Measurements from ENCODE around the gene TMEM100.

Gene TMEM100

GRCh38 chr17:55731586-55732250, 9.1 kb upstream of the TMEM100 start:
- Mint-ChIP-seq H3K4me1 (peaks cover 12% of the 10 kb centered on the region), H3K4me3 (no peak overlapping the region), H3K27ac (no peak overlapping the region), H3K36me3 (no peaks in the 10 kb centered on the region), H3K9me3 (no peaks in the 10 kb centered on the region)
- ATAC-seq, result no peak
- DNase-seq (ENCODE audit: low spot score in 2 of 2), result no peak

DNA sequence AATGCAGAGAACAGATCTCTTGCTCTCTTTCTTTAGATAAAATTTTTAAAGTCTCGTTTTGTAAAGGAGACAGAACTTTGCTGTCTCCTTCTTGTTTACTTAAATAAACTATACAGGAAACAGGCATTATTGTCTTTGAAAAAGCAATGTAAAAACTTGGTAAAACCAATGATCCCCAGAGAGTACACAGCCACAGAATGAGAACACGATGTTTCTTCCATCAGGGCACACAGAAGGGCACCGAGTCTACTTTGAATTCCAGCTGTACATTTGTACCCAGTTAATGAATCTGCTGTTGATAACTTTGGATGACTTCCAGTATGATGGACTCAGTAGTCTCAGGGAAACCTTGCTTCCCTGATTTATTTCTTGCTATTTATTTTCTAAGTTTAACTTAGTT, 8.1 kb upstream of the TMEM100 start:
- no peak for ATAC-seq
- H3K9me3 Mint-ChIP-seq, result no peaks in the 10 kb centered on the region
- H3K27ac Mint-ChIP-seq, result no peak overlapping the region
- no peak overlapping the region for H3K4me3 Mint-ChIP-seq
- H3K36me3 Mint-ChIP-seq, result no peaks in the 10 kb centered on the region
- peaks cover 12% of the 10 kb centered on the region for H3K4me1 Mint-ChIP-seq
- no peak for DNase-seq (ENCODE audit: low spot score in 2 of 2)

GRCh38 chr17:55730380-55730779, 7.7 kb upstream of the TMEM100 start:
- Mint-ChIP-seq H3K4me1 (peaks cover 12% of the 10 kb centered on the region), H3K9me3 (no peaks in the 10 kb centered on the region), H3K27ac (no peak overlapping the region), H3K4me3 (no peak overlapping the region), H3K36me3 (no peaks in the 10 kb centered on the region)
- DNase-seq (ENCODE audit: low spot score in 2 of 2) (no peak), ATAC-seq (no peak)

DNA sequence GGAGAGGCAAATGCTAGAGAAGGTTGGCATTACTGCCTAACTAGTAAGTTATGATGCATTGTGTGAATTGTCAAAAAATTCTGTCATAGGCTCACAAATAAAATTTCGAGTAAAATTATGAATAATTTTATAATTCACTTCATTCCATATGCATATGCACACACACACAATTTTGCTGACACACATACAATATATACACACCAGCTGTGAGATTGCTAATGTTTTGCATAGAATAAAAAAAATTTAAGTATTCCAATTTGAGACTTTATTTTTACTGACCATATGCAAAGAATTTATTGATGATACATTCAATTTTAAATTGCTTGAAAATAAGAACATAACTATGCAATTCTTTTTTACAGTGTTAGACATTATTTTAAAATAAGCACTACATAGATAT, 6.8 kb upstream of the TMEM100 start:
- DNase-seq (ENCODE audit: low spot score in 2 of 2) (no peak), ATAC-seq (no peak)
- H3K4me3 Mint-ChIP-seq, result no peak overlapping the region
- H3K4me1 Mint-ChIP-seq, result peaks cover 10% of the 10 kb centered on the region
- H3K27ac Mint-ChIP-seq, result no peak overlapping the region
- no peaks in the 10 kb centered on the region for H3K9me3 Mint-ChIP-seq
- H3K36me3 Mint-ChIP-seq, result no peaks in the 10 kb centered on the region

GRCh38 chr17:55728833-55729232, 6.2 kb upstream of the TMEM100 start:
- no peak for ATAC-seq
- Mint-ChIP-seq H3K36me3 (no peaks in the 10 kb centered on the region), H3K9me3 (no peaks in the 10 kb centered on the region), H3K4me1 (peaks cover 3% of the 10 kb centered on the region), H3K27ac (no peak overlapping the region), H3K4me3 (no peak overlapping the region)
- no peak for DNase-seq (ENCODE audit: low spot score in 2 of 2)

DNA sequence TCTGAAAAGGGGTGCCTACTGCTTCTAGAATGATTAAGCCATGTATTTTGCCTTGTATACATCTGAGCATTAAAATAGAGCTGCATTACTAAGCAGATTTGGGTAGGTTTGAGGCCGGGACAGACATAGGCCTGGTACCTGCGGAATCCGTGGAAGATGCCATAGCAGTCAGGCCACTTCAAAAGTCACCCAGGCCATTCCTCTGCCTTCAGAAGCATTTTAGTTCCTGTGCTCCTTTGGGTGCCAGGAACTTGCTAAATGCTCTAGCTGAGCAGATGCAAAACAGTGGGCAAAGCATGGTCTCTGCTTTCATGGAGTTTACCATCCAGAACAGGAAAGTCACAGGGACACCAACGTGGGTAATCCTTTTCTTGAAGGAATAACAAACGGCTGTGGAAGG, 5.7 kb upstream of the TMEM100 start:
- Mint-ChIP-seq H3K4me3 (no peak overlapping the region), H3K4me1 (no peaks in the 10 kb centered on the region), H3K9me3 (no peaks in the 10 kb centered on the region), H3K27ac (no peak overlapping the region), H3K36me3 (no peaks in the 10 kb centered on the region)
- no peak for DNase-seq (ENCODE audit: low spot score in 2 of 2)
- ATAC-seq, result no peak

DNA sequence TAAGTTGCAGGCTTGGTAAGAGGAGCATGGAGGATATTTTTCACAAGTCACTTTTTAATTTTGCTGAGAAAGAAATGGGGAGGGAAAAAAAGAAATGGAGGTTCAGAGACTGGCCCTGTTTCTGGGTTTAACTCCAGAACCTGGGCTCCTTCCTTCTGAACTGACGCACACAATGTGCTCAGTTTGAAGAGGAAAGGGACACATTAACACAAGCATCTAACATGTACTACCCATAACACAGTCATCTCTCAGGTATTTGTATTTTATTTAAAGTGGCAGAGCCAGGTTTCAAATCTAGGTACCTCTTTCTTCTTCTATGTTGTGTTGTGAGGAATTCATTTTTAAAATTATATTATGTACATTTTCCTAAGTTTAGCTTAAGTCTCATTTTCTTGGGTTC, 5.3 kb upstream of the TMEM100 start:
- no peaks in the 10 kb centered on the region for H3K9me3 Mint-ChIP-seq
- no peaks in the 10 kb centered on the region for H3K36me3 Mint-ChIP-seq
- H3K4me3 Mint-ChIP-seq, result no peak overlapping the region
- H3K27ac Mint-ChIP-seq, result no peak overlapping the region
- ATAC-seq (no peak), DNase-seq (ENCODE audit: low spot score in 2 of 2) (no peak)
- H3K4me1 Mint-ChIP-seq, result no peaks in the 10 kb centered on the region

DNA sequence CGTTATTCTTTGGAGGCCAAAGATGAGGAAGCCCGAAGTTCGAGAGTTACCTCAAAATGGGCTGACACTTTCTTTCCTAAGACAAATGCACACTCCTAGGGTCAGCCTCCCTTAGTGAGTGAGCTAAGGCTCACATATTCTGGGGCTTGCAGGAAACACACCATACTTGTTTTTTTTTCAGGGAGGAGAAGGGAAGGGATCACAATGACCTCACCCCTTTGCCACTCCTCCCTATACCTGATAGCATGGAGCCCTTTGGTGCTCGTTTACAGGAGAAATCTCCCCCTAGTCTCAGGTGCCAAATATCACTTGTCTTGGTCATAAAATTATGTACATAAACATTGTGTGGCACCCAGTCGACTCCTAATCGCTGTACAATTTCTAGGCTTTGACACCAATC, 4.6 kb upstream of the TMEM100 start:
- no peak overlapping the region for H3K27ac Mint-ChIP-seq
- no peak for ATAC-seq
- H3K4me1 Mint-ChIP-seq, result no peaks in the 10 kb centered on the region
- no peak for DNase-seq (ENCODE audit: low spot score in 2 of 2)
- H3K9me3 Mint-ChIP-seq, result no peaks in the 10 kb centered on the region
- H3K4me3 Mint-ChIP-seq, result no peak overlapping the region
- no peaks in the 10 kb centered on the region for H3K36me3 Mint-ChIP-seq

DNA sequence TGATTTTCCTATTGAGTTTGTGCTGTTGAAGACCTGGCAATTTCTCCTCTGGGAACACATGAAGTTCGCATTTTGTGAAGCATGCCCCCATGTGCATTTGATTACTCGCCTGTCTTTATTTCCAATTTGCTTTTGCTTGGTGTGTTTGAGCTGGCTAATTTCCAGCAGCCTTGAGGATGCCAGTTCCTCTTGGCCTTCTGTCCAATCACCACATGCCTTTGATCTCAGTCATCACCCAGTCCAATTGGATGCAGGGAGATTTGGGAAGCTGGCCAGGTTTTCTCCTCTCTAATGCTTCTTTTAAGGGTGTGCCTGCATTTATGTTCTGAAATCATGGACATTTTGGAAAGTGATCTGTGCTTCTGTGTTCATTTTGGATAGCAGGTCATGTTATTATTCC, 3.8 kb upstream of the TMEM100 start:
- H3K36me3 Mint-ChIP-seq, result no peaks in the 10 kb centered on the region
- H3K4me1 Mint-ChIP-seq, result no peaks in the 10 kb centered on the region
- DNase-seq (ENCODE audit: low spot score in 2 of 2) (no peak), ATAC-seq (no peak)
- no peak overlapping the region for H3K27ac Mint-ChIP-seq
- no peak overlapping the region for H3K4me3 Mint-ChIP-seq
- H3K9me3 Mint-ChIP-seq, result no peaks in the 10 kb centered on the region

DNA sequence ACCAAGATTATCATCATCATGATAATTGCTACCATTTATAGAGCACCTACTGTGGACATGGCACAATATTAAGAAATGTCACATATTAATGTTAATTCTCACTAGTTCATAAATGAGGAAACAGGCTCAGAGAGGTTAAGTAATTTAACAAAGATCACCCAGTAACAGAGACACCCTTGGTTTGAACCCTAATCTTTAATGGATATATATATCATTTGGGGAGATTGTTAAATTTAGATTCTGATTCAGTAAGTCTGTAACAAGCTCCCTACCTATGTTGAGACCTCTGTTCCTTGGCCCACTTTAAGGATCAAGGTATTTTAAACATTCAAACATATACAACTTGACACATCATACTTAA, 804 bp upstream of the TMEM100 start:
- Mint-ChIP-seq H3K4me3 (no peak overlapping the region), H3K36me3 (no peaks in the 10 kb centered on the region), H3K9me3 (no peaks in the 10 kb centered on the region), H3K27ac (no peak overlapping the region), H3K4me1 (no peaks in the 10 kb centered on the region)
- DNase-seq (ENCODE audit: low spot score in 2 of 2) (no peak), ATAC-seq (no peak)

DNA sequence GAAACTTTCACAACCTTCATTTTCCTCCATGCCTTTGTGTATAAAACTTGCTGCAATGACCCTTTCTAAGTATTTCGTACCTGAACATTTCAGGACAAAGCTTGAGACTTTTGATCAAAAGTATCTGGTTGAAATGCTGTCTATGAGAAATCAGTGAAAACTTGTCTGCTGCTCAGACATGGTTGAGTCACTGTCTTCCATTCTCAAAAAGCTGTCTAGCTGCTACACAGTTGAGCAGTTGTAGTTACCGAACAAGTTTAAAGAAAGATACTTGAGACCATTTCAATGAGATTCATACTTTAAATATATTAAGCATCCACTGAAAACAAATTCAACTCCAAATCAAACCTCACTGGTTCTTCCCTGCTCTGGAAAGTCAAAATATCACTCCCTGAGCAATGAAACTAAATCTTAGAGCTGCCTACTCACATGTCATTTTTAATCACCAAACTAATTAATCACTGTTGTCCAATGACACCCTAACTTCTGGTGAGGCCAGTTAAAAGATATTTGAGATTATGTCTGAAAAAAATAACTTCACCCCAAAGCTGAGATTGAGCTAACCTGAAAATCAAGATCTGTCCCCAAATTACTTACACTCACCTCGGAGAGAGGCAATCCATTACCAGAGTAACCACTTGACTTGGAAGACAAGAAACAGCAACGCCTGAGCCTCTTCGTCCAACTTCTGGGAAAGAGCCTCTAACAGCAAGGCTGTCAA, 488 bp downstream of the TMEM100 start:
- Mint-ChIP-seq H3K9me3 (no peaks in the 10 kb centered on the region), H3K27ac (no peak overlapping the region), H3K4me3 (no peak overlapping the region), H3K36me3 (no peaks in the 10 kb centered on the region), H3K4me1 (no peaks in the 10 kb centered on the region)
- no peak for ATAC-seq
- no peak for DNase-seq (ENCODE audit: low spot score in 2 of 2)

DNA sequence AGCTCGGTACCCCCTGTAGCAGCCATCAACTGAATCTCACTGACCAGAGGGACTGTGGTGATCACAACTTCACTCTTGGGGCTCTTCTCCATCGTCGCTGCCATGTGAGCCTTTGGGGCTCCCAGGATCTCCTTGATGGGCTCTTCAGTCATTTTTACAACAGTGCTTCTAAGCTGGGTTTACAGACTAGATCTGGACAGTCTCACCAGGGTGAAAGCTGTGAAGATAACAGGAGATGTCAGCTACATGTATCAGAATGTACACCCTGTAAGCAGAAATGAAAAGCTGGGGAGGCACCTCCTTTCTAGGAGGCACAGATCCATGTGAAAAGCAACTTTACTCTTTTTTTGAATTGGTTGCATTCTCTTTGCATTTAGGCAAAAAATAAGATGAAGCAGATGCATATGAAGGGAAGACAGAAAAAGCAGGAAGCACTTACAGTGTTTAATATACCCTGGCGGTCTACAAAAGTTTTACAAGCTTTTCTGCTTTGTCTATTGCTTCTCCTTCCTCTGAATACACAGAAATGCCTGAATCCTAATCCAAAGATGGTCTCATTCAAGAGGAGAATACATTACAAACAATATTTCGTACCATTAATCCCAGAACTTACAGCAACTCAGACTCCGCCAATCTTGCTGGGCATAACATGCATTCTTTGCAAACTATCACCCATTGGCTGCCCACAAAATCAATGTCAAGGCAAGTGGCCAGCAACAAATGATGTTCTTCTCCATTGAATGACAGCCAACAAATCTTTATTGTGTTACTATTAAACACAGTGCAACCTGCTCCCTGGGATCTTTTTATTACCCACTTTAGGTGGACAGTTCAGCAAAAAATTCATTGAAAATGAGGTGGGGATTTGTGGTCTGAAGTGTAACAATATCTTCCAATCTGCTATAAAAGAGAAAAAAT, 1.5 kb downstream of the TMEM100 start:
- DNase-seq (ENCODE audit: low spot score in 2 of 2), result no peak
- H3K4me1 Mint-ChIP-seq, result no peaks in the 10 kb centered on the region
- no peaks in the 10 kb centered on the region for H3K36me3 Mint-ChIP-seq
- no peaks in the 10 kb centered on the region for H3K9me3 Mint-ChIP-seq
- no peak overlapping the region for H3K27ac Mint-ChIP-seq
- no peak for ATAC-seq
- no peak overlapping the region for H3K4me3 Mint-ChIP-seq

DNA sequence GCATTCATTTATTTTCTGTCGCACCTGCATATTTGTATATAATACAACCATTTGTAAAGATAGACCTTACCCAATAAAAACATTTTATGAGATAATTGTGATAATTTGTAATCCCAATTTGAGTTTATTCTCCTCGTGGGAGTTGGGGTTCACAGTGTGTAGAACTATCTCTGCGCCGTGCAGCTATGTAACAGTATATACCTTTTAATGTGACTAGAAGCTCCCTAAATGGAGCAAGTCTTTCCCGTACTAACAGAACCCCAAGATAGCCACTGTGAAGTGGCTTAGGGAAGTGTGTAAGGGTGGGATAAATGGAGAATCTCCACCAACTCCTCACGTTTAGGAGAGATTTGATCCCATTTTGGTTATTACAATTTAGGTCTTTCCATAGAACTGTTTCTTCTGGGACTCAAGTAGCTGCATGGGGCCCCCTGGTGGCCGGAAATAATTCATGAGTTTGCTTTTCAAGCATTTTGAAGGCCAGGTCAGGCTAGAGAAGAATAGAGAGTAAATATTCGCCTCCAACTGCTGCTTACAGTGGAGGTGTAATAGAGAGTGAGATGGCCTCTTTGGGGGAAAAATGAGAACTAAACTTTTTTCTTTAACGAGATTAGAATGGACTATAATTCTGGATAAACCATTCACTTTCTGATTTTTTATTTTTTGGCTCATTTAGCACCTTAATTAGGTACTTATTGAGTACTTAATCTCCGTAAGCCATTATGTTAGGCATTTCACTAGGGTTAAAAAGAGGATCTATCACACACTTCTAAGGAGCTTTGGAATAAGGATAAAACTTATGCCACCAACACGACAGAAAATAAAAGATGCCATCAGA, 4.5 kb downstream of the TMEM100 start:
- no peak overlapping the region for H3K4me3 Mint-ChIP-seq
- H3K4me1 Mint-ChIP-seq, result no peaks in the 10 kb centered on the region
- H3K27ac Mint-ChIP-seq, result no peak overlapping the region
- DNase-seq (ENCODE audit: low spot score in 2 of 2), result peak; percentile 45 to 75
- H3K36me3 Mint-ChIP-seq, result no peaks in the 10 kb centered on the region
- ATAC-seq, result no peak
- no peaks in the 10 kb centered on the region for H3K9me3 Mint-ChIP-seq

- ATAC-seq, result no peak
- H3K4me1 Mint-ChIP-seq, result no peaks in the 10 kb centered on the region
- DNase-seq (ENCODE audit: low spot score in 2 of 2), result no peak
Measured at GRCh38 chr17:55717432-55717831, 5.2 kb downstream of the TMEM100 start.

GRCh38 chr17:55710829-55711496, 11.7 kb downstream of the TMEM100 start:
- Mint-ChIP-seq H3K4me3 (no peak overlapping the region), H3K9me3 (no peaks in the 10 kb centered on the region), H3K27ac (no peak overlapping the region), H3K36me3 (no peaks in the 10 kb centered on the region), H3K4me1 (no peaks in the 10 kb centered on the region)
- no peak for DNase-seq (ENCODE audit: low spot score in 2 of 2)
- no peak for ATAC-seq

More at GRCh38 chr17:55717432-55717831, 5.2 kb downstream of the TMEM100 start:
- Mint-ChIP-seq H3K9me3 (no peaks in the 10 kb centered on the region), H3K27ac (no peak overlapping the region), H3K36me3 (no peaks in the 10 kb centered on the region), H3K4me3 (no peak overlapping the region)
